Mesendoderm (in vitro differentiated cells): ENCODE data around the gene DNHD1.

Experiments
- DNase-seq: peaks from one replicate; pipeline ENCODE4 v3.0.0; 2013
- H2AK5ac ChIP-seq: 2 replicates; pipeline ENCODE4 v1.6.1; 2013; ENCODE audit warnings: low read length, inconsistent platforms
- H2BK120ac ChIP-seq: 2 replicates; pipeline ENCODE4 v1.6.1; 2013; ENCODE audit warnings: low read depth, mild to moderate bottlenecking, low read length, moderate library complexity, mixed read lengths
- H2BK15ac ChIP-seq: replicated peaks from 2 replicates; pipeline ENCODE4 v1.6.1; 2013; ENCODE audit warnings: low read depth, mild to moderate bottlenecking, moderate library complexity
- H2BK5ac ChIP-seq: 2 replicates; pipeline ENCODE4 v1.6.1; 2013; ENCODE audit warnings: low read length, inconsistent platforms
- H3K18ac ChIP-seq: 2 replicates; pipeline ENCODE4 v1.6.1; 2013; ENCODE audit warnings: mild to moderate bottlenecking, low read length, mixed read lengths
- H3K23ac ChIP-seq: one replicate; pipeline ENCODE4 v1.6.1; 2013; ENCODE audit warnings: low read length
- H3K27ac ChIP-seq: 2 replicates; pipeline ENCODE4 v1.5.1; 2013; ENCODE audit warnings: low read depth, mild to moderate bottlenecking, inconsistent platforms, low read length, moderate library complexity
- H3K27me3 ChIP-seq: 2 replicates; pipeline ENCODE4 v1.6.1; 2013; ENCODE audit warnings: low read length, control low read depth, mild to moderate bottlenecking, inconsistent platforms; ENCODE audit not compliant: insufficient read depth, poor library complexity
- H3K36me3 ChIP-seq: 2 replicates; pipeline ENCODE4 v1.6.1; 2013; ENCODE audit warnings: low read length, inconsistent platforms; ENCODE audit not compliant: control insufficient read depth, insufficient read depth
- H3K4ac ChIP-seq: one replicate; pipeline ENCODE4 v1.6.1; 2013; ENCODE audit warnings: low read depth, mild to moderate bottlenecking, low read length, moderate library complexity
- H3K4me1 ChIP-seq: 2 replicates; pipeline ENCODE4 v1.6.1; 2013; ENCODE audit warnings: low read depth, low read length, inconsistent platforms; ENCODE audit not compliant: control insufficient read depth
- H3K4me2 ChIP-seq: 2 replicates; pipeline ENCODE4 v1.6.1; 2013; ENCODE audit warnings: low read length
- H3K4me3 ChIP-seq: 2 replicates; pipeline ENCODE4 v1.5.1; 2013; ENCODE audit warnings: mild to moderate bottlenecking, low read length
- H3K56ac ChIP-seq: one replicate; pipeline ENCODE4 v1.6.1; 2013; ENCODE audit warnings: low read length
- H3K79me1 ChIP-seq: 2 replicates; pipeline ENCODE4 v1.6.1; 2013; ENCODE audit warnings: low read length, inconsistent platforms
- H3K79me2 ChIP-seq: 2 replicates; pipeline ENCODE4 v1.6.1; 2013; ENCODE audit warnings: mild to moderate bottlenecking, low read length; ENCODE audit not compliant: control insufficient read depth, insufficient read depth
- H3K9ac ChIP-seq: 2 replicates; pipeline ENCODE4 v1.6.1; 2013; ENCODE audit warnings: low read length, inconsistent platforms
- H4K5ac ChIP-seq: one replicate; pipeline ENCODE4 v1.6.1; 2013; ENCODE audit warnings: low read length
- H4K8ac ChIP-seq: one replicate; pipeline ENCODE4 v1.6.1; 2013; ENCODE audit warnings: low read depth, mild to moderate bottlenecking, control low read depth, low read length, moderate library complexity
- WGBS: extraction: QIAGEN DNeasy Blood & Tissue Kit; methylation state at CpG from one replicate; pipeline ENCODE4 v1.1.7; 2013; ENCODE audit warnings: low lambda C conversion rate, missing lambda C conversion rate; ENCODE audit not compliant: insufficient coverage; ENCODE audit errors: extremely low coverage; 5-methylcytosine and 5-hydroxymethylcytosine counted together

The DNHD1 gene

GRCh38 chr11:6469599-6469998 lies 27.5 kb upstream of the DNHD1 start:
- Histone ChIP-seq H4K5ac (no peak overlapping the region), H3K4me2 (no peak overlapping the region), H3K23ac (no peak overlapping the region), H3K4ac (no peak overlapping the region), H3K4me3 (no peak overlapping the region), H3K27me3 (no peaks in the 10 kb centered on the region), H3K36me3 (no peaks in the 10 kb centered on the region), H2AK5ac (no peak overlapping the region), H4K8ac (no peak overlapping the region), H2BK5ac (no peak overlapping the region), H3K79me1 (peaks cover 2% of the 10 kb centered on the region), H2BK15ac (no peak overlapping the region), H3K18ac (no peak overlapping the region), H3K27ac (no peak overlapping the region), H3K56ac (peak overlapping the region; percentile 81), H2BK120ac (no peak overlapping the region), H3K9ac (peak overlapping the region; percentile 43), H3K79me2 (no peaks in the 10 kb centered on the region), H3K4me1 (peaks cover 9% of the 10 kb centered on the region)
- no peak for DNase-seq
- no CpG with 5 or more reads among the region's 1 CpG for WGBS

DNA sequence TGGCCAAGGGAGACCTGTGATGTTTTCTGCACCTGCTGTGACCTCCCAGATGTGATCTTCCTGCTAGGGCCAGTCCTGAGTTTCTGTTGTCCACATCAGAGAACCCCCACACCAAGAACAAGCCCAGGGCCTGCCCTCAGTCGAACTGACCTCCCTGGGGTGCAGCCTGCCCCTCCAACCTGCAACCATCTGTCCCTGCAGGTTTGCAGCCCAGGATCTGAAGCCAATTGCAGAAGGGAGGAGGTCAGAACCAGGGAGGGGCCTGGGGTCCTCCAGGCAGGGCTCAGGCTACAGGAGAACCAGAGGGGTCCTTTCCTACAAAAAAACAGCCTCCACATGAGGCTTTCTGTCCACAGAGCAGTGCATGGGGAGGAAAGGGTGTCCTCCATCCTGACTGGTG lies 24.1 kb upstream of the DNHD1 start:
- H2BK120ac ChIP-seq = no peak overlapping the region
- H3K79me2 ChIP-seq = no peaks in the 10 kb centered on the region
- H3K23ac ChIP-seq = no peak overlapping the region
- no peak overlapping the region for H3K27ac ChIP-seq
- DNase-seq = no peak
- no CpG with 5 or more reads among the region's 1 CpG for WGBS
- no peak overlapping the region for H3K4me3 ChIP-seq
- no peak overlapping the region for H2AK5ac ChIP-seq
- H3K56ac ChIP-seq = no peak overlapping the region
- H4K5ac ChIP-seq = no peak overlapping the region
- no peaks in the 10 kb centered on the region for H3K27me3 ChIP-seq
- H2BK5ac ChIP-seq = no peak overlapping the region
- H3K79me1 ChIP-seq = peaks cover 2% of the 10 kb centered on the region
- peaks cover 9% of the 10 kb centered on the region for H3K4me1 ChIP-seq
- no peak overlapping the region for H3K4ac ChIP-seq
- peaks cover 3% of the 10 kb centered on the region for H3K36me3 ChIP-seq
- H3K18ac ChIP-seq = no peak overlapping the region
- no peak overlapping the region for H3K4me2 ChIP-seq
- no peak overlapping the region for H3K9ac ChIP-seq
- no peak overlapping the region for H2BK15ac ChIP-seq
- H4K8ac ChIP-seq = no peak overlapping the region

DNA sequence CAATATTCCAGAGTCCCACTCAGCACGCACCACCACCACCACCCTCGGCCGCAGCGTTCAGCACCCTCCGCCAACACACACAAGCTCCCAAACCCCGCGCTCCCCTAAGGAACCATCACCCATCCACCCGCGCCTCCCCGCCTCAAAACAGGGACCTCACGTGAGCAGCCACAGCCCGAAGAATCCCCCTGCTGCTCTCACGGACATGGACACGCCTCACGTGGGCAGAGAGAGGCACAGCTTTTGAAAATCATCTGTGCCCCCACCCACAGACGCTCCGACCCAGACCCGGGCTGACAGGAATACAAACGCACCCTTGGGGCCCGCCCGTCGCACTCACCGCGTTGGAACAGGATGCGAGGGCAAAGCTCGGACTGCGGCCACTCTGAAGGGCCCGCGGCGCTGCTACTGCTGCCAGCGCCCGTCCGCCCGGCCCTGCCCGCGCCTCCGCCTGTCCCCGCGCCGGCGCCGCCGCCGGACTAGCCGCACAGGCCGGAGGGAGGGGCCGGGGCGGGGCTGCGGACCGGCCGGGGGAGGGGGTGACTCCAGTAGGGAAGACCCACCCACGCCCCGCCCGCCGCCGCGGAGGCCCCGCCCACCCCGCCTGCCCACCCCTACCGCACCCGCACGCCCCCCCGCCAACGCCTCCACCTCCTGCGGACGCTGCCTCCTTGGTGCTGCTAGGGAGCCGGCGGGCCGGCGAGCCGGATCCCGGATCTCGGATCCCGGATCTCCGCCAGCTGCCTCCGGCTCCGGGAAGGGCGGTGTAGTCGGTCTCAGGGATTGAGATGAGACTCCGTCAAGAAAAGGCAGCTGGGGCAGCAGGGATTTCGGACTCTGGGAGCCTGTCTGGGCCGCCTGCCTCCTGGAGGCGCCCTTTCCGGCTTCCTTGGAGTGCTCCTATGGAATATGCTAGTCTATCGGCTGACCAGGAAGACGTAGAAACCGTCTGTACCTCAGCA lies 23.3 kb upstream of the DNHD1 start, which contains the start of gene TRIM3:
Gene TRIM3, minus strand, starts transcription at position 491 of the 962 bp plus-strand sequence. CDS start 8,246 bp downstream, outside the sequence.
- Histone ChIP-seq H4K5ac (no peak within 1 kb of the TSS), H3K27me3 (no peaks in the 10 kb centered on the region), H4K8ac (no peak within 1 kb of the TSS), H3K36me3 (peaks cover 6% of the 10 kb centered on the region), H3K4me2 (peak within 1 kb of the TSS; percentile 98), H2BK120ac (no peak within 1 kb of the TSS), H3K27ac (peak within 1 kb of the TSS; percentile 79), H3K9ac (peak within 1 kb of the TSS; percentile 87), H2BK5ac (no peak within 1 kb of the TSS), H2BK15ac (no peak within 1 kb of the TSS), H3K23ac (no peak within 1 kb of the TSS), H3K18ac (peak within 1 kb of the TSS; percentile 54), H3K79me1 (peaks cover 3% of the 10 kb centered on the region), H3K4me1 (peaks cover 7% of the 10 kb centered on the region), H3K4ac (no peak within 1 kb of the TSS), H3K4me3 (peak within 1 kb of the TSS; percentile 78), H2AK5ac (no peak within 1 kb of the TSS), H3K79me2 (no peaks in the 10 kb centered on the region), H3K56ac (peak within 1 kb of the TSS; percentile 95)
- no CpG with 5 or more reads among the region's 87 CpGs for WGBS
- peak; percentile 90 for DNase-seq

GRCh38 chr11:6474413-6474792 lies 22.7 kb upstream of the DNHD1 start:
- no peak for DNase-seq
- Histone ChIP-seq H3K4me1 (peaks cover 4% of the 10 kb centered on the region), H3K9ac (peak overlapping the region; percentile 76), H3K27ac (peak overlapping the region; percentile 79), H2AK5ac (no peak overlapping the region), H3K27me3 (no peaks in the 10 kb centered on the region), H4K8ac (no peak overlapping the region), H3K56ac (peak overlapping the region; percentile 87), H2BK120ac (no peak overlapping the region), H2BK15ac (no peak overlapping the region), H2BK5ac (no peak overlapping the region), H3K23ac (no peak overlapping the region), H3K4me3 (no peak overlapping the region), H3K4ac (no peak overlapping the region), H3K36me3 (peaks cover 8% of the 10 kb centered on the region), H3K79me2 (no peaks in the 10 kb centered on the region), H4K5ac (no peak overlapping the region), H3K79me1 (peaks cover 7% of the 10 kb centered on the region), H3K18ac (peak overlapping the region; percentile 54), H3K4me2 (peak overlapping the region; percentile 67)
- WGBS = no CpG with 5 or more reads among the region's 7 CpGs

- Histone ChIP-seq H3K79me2 (peaks cover 3% of the 10 kb centered on the region), H2BK5ac (no peak overlapping the region), H3K4me1 (peaks cover 3% of the 10 kb centered on the region), H3K56ac (peak overlapping the region; percentile 19), H4K5ac (no peak overlapping the region), H3K27ac (no peak overlapping the region), H2AK5ac (peak overlapping the region; percentile 31), H2BK15ac (no peak overlapping the region), H3K4ac (no peak overlapping the region), H4K8ac (no peak overlapping the region), H3K36me3 (peaks cover 8% of the 10 kb centered on the region), H3K9ac (no peak overlapping the region), H3K4me3 (no peak overlapping the region), H3K18ac (no peak overlapping the region), H3K79me1 (peaks cover 12% of the 10 kb centered on the region), H3K27me3 (no peaks in the 10 kb centered on the region), H2BK120ac (no peak overlapping the region), H3K23ac (no peak overlapping the region), H3K4me2 (no peak overlapping the region)
- DNase-seq = peak; percentile 41
- WGBS = no CpG with 5 or more reads among the region's 3 CpGs
Measured at GRCh38 chr11:6474806-6475500, 22.1 kb upstream of the DNHD1 start.
